IMR-90 (cell line): ENCODE data around the gene DNTTIP2. TPM values are rescaled to one million over a fixed set of nuclear protein-coding genes. Genes with fewer than 3 reads are reported as not detected.

Source experiments
- ATAC-seq: fragments of 200-7000 bp; cut with Tn5 transposase; 2 replicates; pipeline ENCODE4 v1.9.1; 2020; ENCODE audit warnings: low read depth, mild to moderate bottlenecking, moderate library complexity
- BruUV-seq: library from RNA; stranded (reverse); fragments of 400-500 nt; replicated peaks from 2 replicates; lab custom pipeline; 2021; lab: Mats Ljungman, UMichigan
- CTCF ChIA-PET: fragments of 300-600 bp; formaldehyde crosslinking; extraction: SDS; loops from one replicate; lab custom pipeline; 2021; ENCODE audit warnings: antibody characterized with exemption; lab: Yijun Ruan, JAX
- POLR2A ChIA-PET: fragments of 300-600 bp; sonication (Branson Sonifier 250); formaldehyde crosslinking; loops from one replicate; lab custom pipeline; 2022; ENCODE audit warnings: antibody characterized with exemption; ENCODE audit not compliant: unreplicated experiment; lab: Charles Lee
- DNase-seq: peaks from one replicate; pipeline ENCODE4 v3.0.0; 2013
- H2AFZ ChIP-seq: replicated peaks from 2 replicates; pipeline ENCODE3; 2013; ENCODE audit warnings: low read length, mild to moderate bottlenecking; ENCODE audit not compliant: poor library complexity
- H2AK5ac ChIP-seq: 2 replicates; pipeline ENCODE4 v1.6.1; 2013; ENCODE audit warnings: low read depth, low read length, inconsistent platforms
- H2AK9ac ChIP-seq: replicated peaks from 2 replicates; pipeline ENCODE3; 2013; ENCODE audit warnings: mild to moderate bottlenecking, low read depth, low read length, moderate library complexity; ENCODE audit not compliant: poor library complexity
- H2BK120ac ChIP-seq: 2 replicates; pipeline ENCODE4 v1.6.1; 2013; ENCODE audit warnings: low read depth, low read length, inconsistent platforms
- H2BK15ac ChIP-seq: 3 replicates; pipeline ENCODE4 v1.6.1; 2013; ENCODE audit warnings: low read depth, low read length, inconsistent platforms
- H2BK20ac ChIP-seq: 2 replicates; pipeline ENCODE4 v1.6.1; 2013; ENCODE audit warnings: low read depth, mild to moderate bottlenecking, inconsistent platforms, low read length, moderate library complexity
- H2BK5ac ChIP-seq: 2 replicates; pipeline ENCODE4 v1.6.1; 2013; ENCODE audit warnings: mild to moderate bottlenecking, low read depth, low read length, inconsistent platforms; ENCODE audit not compliant: poor library complexity, severe bottlenecking
- H3K14ac ChIP-seq: replicated peaks from 2 replicates; pipeline ENCODE4 v1.6.1; 2013; ENCODE audit warnings: low read depth, low read length, inconsistent platforms
- H3K18ac ChIP-seq: 2 replicates; pipeline ENCODE4 v1.6.1; 2013; ENCODE audit warnings: low read depth, low read length, control low read depth
- H3K23ac ChIP-seq: 2 replicates; pipeline ENCODE4 v1.6.1; 2013; ENCODE audit warnings: low read depth, low read length, inconsistent platforms
- H3K27ac ChIP-seq: 2 replicates; pipeline ENCODE4 v1.5.1; 2013; ENCODE audit warnings: mild to moderate bottlenecking, control low read depth, low read length; ENCODE audit not compliant: insufficient read depth
- H3K27me3 ChIP-seq: 2 replicates; pipeline ENCODE4 v1.6.1; 2013; ENCODE audit warnings: low read length; ENCODE audit not compliant: control insufficient read depth, insufficient read depth
- H3K36me3 ChIP-seq: 2 replicates; pipeline ENCODE4 v1.6.1; 2013; ENCODE audit warnings: low read length, mixed read lengths; ENCODE audit not compliant: control insufficient read depth, insufficient read depth
- H3K4ac ChIP-seq: 2 replicates; pipeline ENCODE4 v1.6.1; 2013; ENCODE audit warnings: low read depth, low read length, inconsistent platforms
- H3K4me1 ChIP-seq: 2 replicates; pipeline ENCODE4 v1.6.1; 2013; ENCODE audit warnings: low read length, mixed read lengths; ENCODE audit not compliant: control insufficient read depth, insufficient read depth
- H3K4me2 ChIP-seq: 2 replicates; pipeline ENCODE4 v1.6.1; 2013; ENCODE audit warnings: low read depth, mild to moderate bottlenecking, control low read depth, low read length, moderate library complexity
- H3K4me3 ChIP-seq: 2 replicates; pipeline ENCODE4 v1.5.1; 2013; ENCODE audit warnings: low read depth, mild to moderate bottlenecking, control low read depth, low read length, moderate library complexity; ENCODE audit not compliant: insufficient read depth
- H3K56ac ChIP-seq: 2 replicates; pipeline ENCODE4 v1.6.1; 2013; ENCODE audit warnings: low read length, inconsistent platforms; ENCODE audit not compliant: insufficient read depth; ENCODE audit errors: extremely low read depth
- H3K79me1 ChIP-seq, 2 experiments: 2 replicates each; pipeline ENCODE4 v1.6.1; 2013; ENCODE audit warnings: low read length in 2 of 2, inconsistent platforms in 1 of 2, low read depth in 1 of 2
- H3K9ac ChIP-seq: 2 replicates; pipeline ENCODE4 v1.6.1; 2013; ENCODE audit warnings: low read depth, low read length, control low read depth
- H3K9me1 ChIP-seq: 2 replicates; pipeline ENCODE4 v1.6.1; 2013; ENCODE audit warnings: low read length, inconsistent platforms; ENCODE audit not compliant: insufficient read depth
- H3K9me3 ChIP-seq: 2 replicates; pipeline ENCODE4 v1.6.1; 2013; ENCODE audit warnings: low read length; ENCODE audit not compliant: control insufficient read depth, insufficient read depth
- H4K20me1 ChIP-seq: 2 replicates; pipeline ENCODE4 v1.6.1; 2013; ENCODE audit warnings: low read length, inconsistent platforms; ENCODE audit not compliant: insufficient read depth
- H4K5ac ChIP-seq: 2 replicates; pipeline ENCODE4 v1.6.1; 2013; ENCODE audit warnings: mild to moderate bottlenecking, low read depth, low read length, control low read depth
- H4K8ac ChIP-seq, 2 experiments: 2 replicates each; pipeline ENCODE4 v1.6.1; 2013; ENCODE audit warnings: low read depth in 2 of 2, low read length in 2 of 2, control low read depth in 1 of 2, inconsistent platforms in 1 of 2
- H4K91ac ChIP-seq: 2 replicates; pipeline ENCODE4 v1.6.1; 2013; ENCODE audit warnings: low read depth, low read length, inconsistent platforms; ENCODE audit not compliant: insufficient read depth
- MAFK ChIP-seq: IDR thresholded peaks from 2 replicates; pipeline ENCODE4 v1.6.1; 2012; ENCODE audit warnings: low read depth, low read length, improper control_type of control experiment
- MAZ ChIP-seq: IDR thresholded peaks from 2 replicates; pipeline ENCODE4 v1.6.1; 2012; ENCODE audit warnings: low read depth, mild to moderate bottlenecking, low read length, improper control_type of control experiment, moderate library complexity, borderline replicate concordance
- NFE2L2 ChIP-seq: fragments of 150-350 bp; IDR thresholded peaks from 2 replicates; pipeline ENCODE4 v1.6.1; 2016; ENCODE audit warnings: low read depth, mild to moderate bottlenecking, low read length
- POLR2A ChIP-seq: IDR thresholded peaks from 2 replicates; pipeline ENCODE4 v1.6.1; 2012; ENCODE audit warnings: mild to moderate bottlenecking, low read depth, low read length
- RAD21 ChIP-seq: IDR thresholded peaks from 2 replicates; pipeline ENCODE4 v1.6.1; 2012; ENCODE audit warnings: low read length, improper control_type of control experiment
- RCOR1 ChIP-seq: IDR thresholded peaks from 2 replicates; pipeline ENCODE4 v1.6.1; 2012; ENCODE audit warnings: mild to moderate bottlenecking, low read length, improper control_type of control experiment; ENCODE audit not compliant: insufficient replicate concordance
- WGBS, 2 experiments: methylation state at CpG; one replicate each; pipeline versions ENCODE4 v1.1.5 to v1.1.7; 2013; ENCODE audit warnings: missing lambda C conversion rate in 2 of 2; ENCODE audit not compliant: insufficient read length in 1 of 2; ENCODE audit errors: extremely low coverage in 2 of 2; 5-methylcytosine and 5-hydroxymethylcytosine counted together
- dilution Hi-C: fragments of 300-500 bp; cut with HindIII; formaldehyde crosslinking; loops from one replicate; pipeline ENCODE4 v1.14.3; 2018; ENCODE audit warnings: low sequenced_read_pairs; ENCODE audit not compliant: unreplicated experiment
- in situ Hi-C: fragments of 300-500 bp; cut with MboI; formaldehyde crosslinking; loops from 3 replicates; pipeline ENCODE4 v1.14.3; 2019; ENCODE audit warnings: low sequenced_read_pairs, inconsistent platforms, mixed read lengths
- intact Hi-C: fragments of 100-400 bp; cut with micrococcal nuclease; formaldehyde crosslinking; loops from 2 replicates; pipeline ENCODE4 v1.10.0; 2022
- polyA plus RNA-seq, 3 experiments: library from polyadenylated mRNA; depleted of rRNA; stranded (reverse); fragments of >200 nt; gene quantifications; 2 replicates each; pipeline ENCODE4 v1.2.3, GENCODE V29; 2012; ENCODE audit warnings: low replicate concordance in 1 of 3
- total RNA-seq: library from RNA; depleted of rRNA; stranded (reverse); fragments of >200 nt; gene quantifications from 2 replicates; pipeline ENCODE4 v1.2.3, GENCODE V29; 2012
- TF ChIP-seq, protein P1 (sequence below): fragments of 150-350 bp; IDR thresholded peaks from 2 replicates; pipeline ENCODE4 v1.6.1; 2016; ENCODE audit warnings: low read depth, mild to moderate bottlenecking, low read length, moderate library complexity, borderline replicate concordance
- TF ChIP-seq, protein P2 (sequence below): conservative IDR thresholded peaks from 2 replicates; pipeline ENCODE4 v1.5.1; 2012; ENCODE audit warnings: mild to moderate bottlenecking, low read depth, low read length, improper control_type of control experiment

The DNTTIP2 gene
- total and polyA plus RNA-seq, 2 of the 4 experiments (the other 2 are of a cell fraction), result 14.2 to 24.4 TPM

DNA sequence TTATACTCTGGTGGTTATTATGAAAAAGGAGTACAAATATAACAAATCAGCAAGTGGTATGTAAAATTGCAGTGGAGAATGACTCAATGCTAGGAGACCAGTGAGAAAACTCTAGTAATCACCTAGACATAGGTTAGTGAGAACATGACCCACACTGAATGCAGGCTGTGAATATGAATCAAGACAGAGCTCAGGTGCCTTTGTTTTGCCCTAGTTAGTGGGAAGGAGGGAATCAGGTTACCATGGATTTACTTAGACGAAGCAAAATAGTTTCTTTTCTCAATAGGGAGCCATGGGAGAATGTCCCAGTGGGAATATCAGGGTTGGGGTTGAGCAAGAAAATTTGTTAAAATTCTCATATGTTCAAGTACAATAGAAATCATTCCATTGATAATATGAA, 40.8 kb upstream of the DNTTIP2 start:
- dilution Hi-C loops, result no loop called here
- no peak for TF ChIP-seq MAFK
- TF ChIP-seq RCOR1, result no peak
- no peak for TF ChIP-seq MAZ
- no peak for TF ChIP-seq POLR2A
- no peak for TF ChIP-seq NFE2L2
- no peak for TF ChIP-seq RAD21
- TF ChIP-seq, protein P1, sequence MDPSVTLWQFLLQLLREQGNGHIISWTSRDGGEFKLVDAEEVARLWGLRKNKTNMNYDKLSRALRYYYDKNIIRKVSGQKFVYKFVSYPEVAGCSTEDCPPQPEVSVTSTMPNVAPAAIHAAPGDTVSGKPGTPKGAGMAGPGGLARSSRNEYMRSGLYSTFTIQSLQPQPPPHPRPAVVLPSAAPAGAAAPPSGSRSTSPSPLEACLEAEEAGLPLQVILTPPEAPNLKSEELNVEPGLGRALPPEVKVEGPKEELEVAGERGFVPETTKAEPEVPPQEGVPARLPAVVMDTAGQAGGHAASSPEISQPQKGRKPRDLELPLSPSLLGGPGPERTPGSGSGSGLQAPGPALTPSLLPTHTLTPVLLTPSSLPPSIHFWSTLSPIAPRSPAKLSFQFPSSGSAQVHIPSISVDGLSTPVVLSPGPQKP, result no peak
- TF ChIP-seq, protein P2, sequence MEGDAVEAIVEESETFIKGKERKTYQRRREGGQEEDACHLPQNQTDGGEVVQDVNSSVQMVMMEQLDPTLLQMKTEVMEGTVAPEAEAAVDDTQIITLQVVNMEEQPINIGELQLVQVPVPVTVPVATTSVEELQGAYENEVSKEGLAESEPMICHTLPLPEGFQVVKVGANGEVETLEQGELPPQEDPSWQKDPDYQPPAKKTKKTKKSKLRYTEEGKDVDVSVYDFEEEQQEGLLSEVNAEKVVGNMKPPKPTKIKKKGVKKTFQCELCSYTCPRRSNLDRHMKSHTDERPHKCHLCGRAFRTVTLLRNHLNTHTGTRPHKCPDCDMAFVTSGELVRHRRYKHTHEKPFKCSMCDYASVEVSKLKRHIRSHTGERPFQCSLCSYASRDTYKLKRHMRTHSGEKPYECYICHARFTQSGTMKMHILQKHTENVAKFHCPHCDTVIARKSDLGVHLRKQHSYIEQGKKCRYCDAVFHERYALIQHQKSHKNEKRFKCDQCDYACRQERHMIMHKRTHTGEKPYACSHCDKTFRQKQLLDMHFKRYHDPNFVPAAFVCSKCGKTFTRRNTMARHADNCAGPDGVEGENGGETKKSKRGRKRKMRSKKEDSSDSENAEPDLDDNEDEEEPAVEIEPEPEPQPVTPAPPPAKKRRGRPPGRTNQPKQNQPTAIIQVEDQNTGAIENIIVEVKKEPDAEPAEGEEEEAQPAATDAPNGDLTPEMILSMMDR, result no peak
- no CpG with 5 or more reads among the region's 1 CpG for WGBS, 2 experiments
- ChIA-PET POLR2A (no interaction called here), CTCF (no interaction called here)
- no peak overlapping the region for H4K5ac ChIP-seq
- no peak overlapping the region for H2BK15ac ChIP-seq
- no peaks in the 10 kb centered on the region for H3K9me1 ChIP-seq
- intact Hi-C loops, result loop anchor here (5.0 kb wide), 1 partner anchor 38 kb away; no protein-coding TSS in a partner anchor
- no peak for ATAC-seq
- no peak overlapping the region for H3K9ac ChIP-seq
- H3K4me3 ChIP-seq, result no peak overlapping the region
- no peaks in the 10 kb centered on the region for H3K36me3 ChIP-seq
- H3K27me3 ChIP-seq, result peaks cover 8% of the 10 kb centered on the region
- H4K8ac ChIP-seq, result no peak overlapping the region
- H3K79me1 ChIP-seq, result no peaks in the 10 kb centered on the region
- H2BK120ac ChIP-seq, result no peak overlapping the region
- no peak overlapping the region for H2BK20ac ChIP-seq
- no peak overlapping the region for H3K14ac ChIP-seq
- H3K23ac ChIP-seq, result no peak overlapping the region
- peaks cover 6% of the 10 kb centered on the region; the same call in 1 of the 2 replicates for H3K9me3 ChIP-seq
- H2AK5ac ChIP-seq, result no peak overlapping the region
- no peak overlapping the region for H2AK9ac ChIP-seq
- DNase-seq, result no peak
- H3K18ac ChIP-seq, result no peak overlapping the region
- H2BK5ac ChIP-seq, result no peak overlapping the region
- H3K4me1 ChIP-seq, result no peaks in the 10 kb centered on the region
- in situ Hi-C loops, result no loop called here
- H3K4me2 ChIP-seq, result no peak overlapping the region
- H3K27ac ChIP-seq, result no peak overlapping the region
- no peak overlapping the region for H4K91ac ChIP-seq
- H4K20me1 ChIP-seq, result no peaks in the 10 kb centered on the region
- H3K4ac ChIP-seq, result no peak overlapping the region
- no TSS peak for BruUV-seq
- H3K56ac ChIP-seq, result no peak overlapping the region
- H2AFZ ChIP-seq, result no peak overlapping the region
